Gastroesophageal sphincter (tissue), 4 donors: ENCODE data around the gene CD96. TPM values are rescaled to one million over a fixed set of nuclear protein-coding genes. Genes with fewer than 3 reads are reported as not detected.
A peak's percentile ranks its signal among the peaks of the same experiment; 100 is the strongest.

Source experiments
- ATAC-seq: fragments of 150-250 bp; one replicate; pipeline ENCODE4 v1.9.1; 2016; ENCODE audit warnings: mild to moderate bottlenecking, moderate library complexity
- H3K27ac ChIP-seq, 4 donors: fragments of 200-600 bp; sonication (generic) in 3 of 4; 1 replicate in 3 of 4; 2 replicates in 1 of 4; pipeline ENCODE4 v1.5.1; 2016 to 2019
- H3K27me3 ChIP-seq: fragments of 200-600 bp; sonication (generic); one replicate; pipeline ENCODE4 v1.5.1; 2019
- H3K36me3 ChIP-seq, 2 donors: fragments of 200-600 bp; sonication (generic); one replicate each; pipeline ENCODE4 v1.5.1; 2019; ENCODE audit warnings: control low read depth in 1 of 2
- H3K4me1 ChIP-seq, 3 donors: fragments of 200-600 bp; sonication (generic); 1 replicate in 2 of 3; 2 replicates in 1 of 3; pipeline ENCODE4 v1.5.1; 2016 to 2019; ENCODE audit warnings: control low read depth in 2 of 3
- H3K4me3 ChIP-seq, 2 donors: fragments of 200-600 bp; sonication (generic); one replicate each; pipeline ENCODE4 v1.5.1; 2019; ENCODE audit warnings: mild to moderate bottlenecking in 1 of 2, moderate library complexity in 1 of 2
- H3K9me3 ChIP-seq, 3 donors: fragments of 200-600 bp; sonication (generic); one replicate each; pipeline ENCODE4 v1.5.1; 2017 to 2019; ENCODE audit warnings: control low read depth in 2 of 3
- CTCF ChIP-seq, 4 experiments: fragments of 200-600 bp in 2 of 4; fragments of 450-650 bp in 2 of 4; sonication (generic) in 1 of 4; IDR thresholded peaks; one replicate each; pipeline ENCODE4 v1.5.1; 2017 to 2019; ENCODE audit warnings: antibody characterized with exemption in 4 of 4, mild to moderate bottlenecking in 2 of 4, moderate library complexity in 2 of 4
- EP300 ChIP-seq: sonication (generic); formaldehyde crosslinking; IDR thresholded peaks from one replicate; pipeline ENCODE4 v1.6.1; 2017; ENCODE audit warnings: antibody characterized with exemption, mild to moderate bottlenecking
- POLR2A ChIP-seq, 2 donors: fragments of 450-650 bp; IDR thresholded peaks; one replicate each; pipeline ENCODE4 v1.6.1; 2017; ENCODE audit warnings: antibody characterized with exemption in 2 of 2, mild to moderate bottlenecking in 2 of 2, moderate library complexity in 1 of 2
- POLR2AphosphoS5 ChIP-seq: sonication (generic); formaldehyde crosslinking; IDR thresholded peaks from one replicate; pipeline ENCODE4 v1.6.1; 2017; ENCODE audit warnings: antibody characterized with exemption
- WGBS, 2 donors: methylation state at CpG; one replicate each; pipeline ENCODE4 v1.1.5; 2018; ENCODE audit warnings: low coverage in 1 of 2; 5-methylcytosine and 5-hydroxymethylcytosine counted together
- total RNA-seq, 4 donors: library from RNA; depleted of rRNA; stranded (reverse); fragments of >200 nt; gene quantifications; one replicate each; pipeline ENCODE4 v1.1.0, GENCODE V29; 2016

Gene CD96
- total RNA-seq, 4 donors from 2014 or later, result 0.19 to 1.2 (median 1.0) TPM

GRCh38 chr3:111691293-111691909 lies 149.4 kb downstream of the CD96 start:
- no peak for ATAC-seq
- TF ChIP-seq CTCF (IDR thresholded peaks at IDR 0.05), result peak in 3 of 4 experiments; percentile 9 to 41 (median 34)
- no peak for TF ChIP-seq EP300
- no peak for TF ChIP-seq POLR2AphosphoS5
- TF ChIP-seq POLR2A (IDR thresholded peaks at IDR 0.05), result no peak
- H3K36me3 ChIP-seq, result no peaks in the 10 kb centered on the region
- no peaks in the 10 kb centered on the region for H3K9me3 ChIP-seq
- H3K4me3 ChIP-seq, result no peak overlapping the region
- 32 to 46% methylated on average over 2 of the region's 2 CpGs for WGBS, 2 donors
- H3K27me3 ChIP-seq, result no peaks in the 10 kb centered on the region
- H3K4me1 ChIP-seq, result no peaks in the 10 kb centered on the region
- no peak overlapping the region for H3K27ac ChIP-seq

DNA sequence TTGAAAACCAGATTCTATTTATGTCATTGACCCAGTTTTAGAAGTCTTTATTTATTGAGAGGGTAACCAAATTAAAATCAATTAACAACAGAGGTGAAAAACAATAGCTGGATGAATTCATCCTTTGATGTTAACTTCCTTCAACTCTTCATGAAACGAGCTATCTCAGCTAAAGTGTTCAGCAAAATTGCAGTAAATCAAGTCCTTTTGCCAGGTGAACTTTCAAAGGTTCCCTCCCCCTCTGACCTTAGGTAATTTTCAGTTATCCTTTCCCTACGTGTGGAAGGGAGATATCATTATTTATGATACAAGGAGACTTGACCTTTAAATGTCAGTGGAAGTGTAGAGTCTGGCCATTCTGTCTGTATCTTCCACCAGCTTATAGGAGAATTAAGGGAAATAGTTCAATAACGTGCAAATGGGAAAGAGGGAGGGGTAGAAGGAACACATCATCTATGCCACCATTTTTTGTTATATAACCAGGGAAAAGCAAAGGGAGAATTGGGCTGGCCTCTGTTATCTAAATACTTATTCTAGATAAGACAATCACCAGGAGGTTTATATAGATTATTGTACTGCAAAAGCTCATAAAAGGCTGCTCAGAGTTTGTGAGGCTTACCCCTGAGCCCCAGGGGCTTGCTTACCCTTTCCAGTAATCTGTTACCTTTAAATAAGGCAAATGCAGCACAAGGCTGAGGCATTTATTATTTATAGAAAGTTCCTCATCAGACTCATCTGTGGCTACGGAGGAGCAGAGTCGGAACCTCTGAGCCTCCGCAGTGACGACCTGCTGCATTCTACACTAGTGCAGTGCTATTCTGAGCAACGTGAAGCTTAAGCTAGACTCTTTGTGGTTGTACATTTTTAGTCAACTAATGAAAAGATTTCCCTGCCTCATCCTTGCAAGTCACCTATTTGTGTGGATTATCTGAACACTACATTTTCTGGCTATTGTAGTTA lies 150.9 kb downstream of the CD96 start:
- WGBS, 2 donors, result 72 to 73% methylated on average over 7 to 8 of the region's 8 CpGs
- ATAC-seq, result no peak
- TF ChIP-seq EP300, result no peak
- TF ChIP-seq POLR2AphosphoS5, result no peak
- no peak for TF ChIP-seq POLR2A (IDR thresholded peaks at IDR 0.05)
- TF ChIP-seq CTCF (IDR thresholded peaks at IDR 0.05), result no peak

DNA sequence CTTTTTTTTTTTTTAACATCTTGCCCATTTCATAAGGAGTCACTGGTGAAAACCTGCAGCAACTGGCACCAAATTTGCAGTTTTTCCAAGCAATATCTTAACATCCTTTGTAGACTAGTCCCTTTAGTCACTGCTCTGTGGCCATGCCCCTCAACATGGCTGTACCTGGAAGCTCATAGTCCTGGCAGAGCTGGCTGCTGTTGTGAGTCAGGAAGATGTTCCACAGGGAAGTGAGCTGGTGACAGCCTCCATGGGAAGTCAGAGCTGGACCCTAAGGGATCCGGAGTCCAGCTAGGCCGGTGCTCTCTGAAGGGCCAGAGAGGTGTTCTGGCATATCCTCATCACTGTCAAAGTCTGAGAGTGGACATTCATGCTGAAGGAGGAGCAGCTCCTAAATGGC lies 152.5 kb downstream of the CD96 start:
- no peak for ATAC-seq
- no CpG with 5 or more reads among the region's 2 CpGs for WGBS, 2 donors
- H3K27ac ChIP-seq, result no peak overlapping the region
- no peaks in the 10 kb centered on the region for H3K27me3 ChIP-seq
- no peaks in the 10 kb centered on the region for H3K9me3 ChIP-seq
- TF ChIP-seq POLR2AphosphoS5 (no peak), EP300 (no peak), CTCF (IDR thresholded peaks at IDR 0.05) (no peak), POLR2A (IDR thresholded peaks at IDR 0.05) (no peak)
- H3K4me1 ChIP-seq, result no peaks in the 10 kb centered on the region
- no peak overlapping the region for H3K4me3 ChIP-seq
- H3K36me3 ChIP-seq, result no peaks in the 10 kb centered on the region

More for the DNA sequence above, 150.9 kb downstream of the CD96 start:
- Histone ChIP-seq H3K4me1 (no peaks in the 10 kb centered on the region), H3K27me3 (no peaks in the 10 kb centered on the region), H3K27ac (no peak overlapping the region), H3K4me3 (no peak overlapping the region), H3K36me3 (no peaks in the 10 kb centered on the region), H3K9me3 (no peaks in the 10 kb centered on the region)

DNA sequence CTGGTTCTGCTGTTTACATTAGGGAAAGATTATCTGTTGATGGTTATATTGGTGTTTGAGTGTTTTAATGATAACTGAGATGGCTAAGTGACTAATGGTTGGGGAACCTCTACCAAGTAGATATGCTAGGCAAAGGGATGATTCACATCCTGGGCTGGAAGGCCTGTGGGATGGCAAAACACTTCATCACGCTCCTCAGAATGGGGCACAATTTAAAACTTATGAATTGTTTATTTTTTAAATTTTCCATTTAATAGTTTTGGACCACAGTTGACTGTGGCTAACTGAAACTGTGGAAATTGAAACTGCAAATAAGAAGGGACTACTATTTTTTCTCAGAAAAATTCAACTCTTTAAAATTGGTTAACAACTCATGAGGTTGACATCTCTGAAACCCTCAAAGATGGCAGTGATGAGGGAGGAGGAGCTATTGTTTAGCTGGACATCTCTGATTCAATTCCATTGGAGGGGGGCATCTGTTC lies 153.7 kb downstream of the CD96 start:
- no peak overlapping the region for H3K27ac ChIP-seq
- no peaks in the 10 kb centered on the region for H3K36me3 ChIP-seq
- H3K27me3 ChIP-seq, result no peaks in the 10 kb centered on the region
- no peaks in the 10 kb centered on the region for H3K4me1 ChIP-seq
- no peak overlapping the region for H3K4me3 ChIP-seq
- WGBS, 2 donors, result 38 to 63% methylated on average over 1 of the region's 1 CpG
- ATAC-seq, result no peak
- TF ChIP-seq CTCF (IDR thresholded peaks at IDR 0.05) (no peak), POLR2A (IDR thresholded peaks at IDR 0.05) (no peak), EP300 (no peak)
- H3K9me3 ChIP-seq, result no peaks in the 10 kb centered on the region
